ENCODE measurements around the gene SSH3. TPM values are rescaled to one million over a fixed set of nuclear protein-coding genes. Genes with fewer than 3 reads are reported as not detected.

Gene SSH3
- total RNA-seq, 1 donor from 2014 or later = 2.0 TPM

- DNase-seq = no peak
Observed at GRCh38 chr11:67280341-67280787, 23.0 kb upstream of the SSH3 start.

DNA sequence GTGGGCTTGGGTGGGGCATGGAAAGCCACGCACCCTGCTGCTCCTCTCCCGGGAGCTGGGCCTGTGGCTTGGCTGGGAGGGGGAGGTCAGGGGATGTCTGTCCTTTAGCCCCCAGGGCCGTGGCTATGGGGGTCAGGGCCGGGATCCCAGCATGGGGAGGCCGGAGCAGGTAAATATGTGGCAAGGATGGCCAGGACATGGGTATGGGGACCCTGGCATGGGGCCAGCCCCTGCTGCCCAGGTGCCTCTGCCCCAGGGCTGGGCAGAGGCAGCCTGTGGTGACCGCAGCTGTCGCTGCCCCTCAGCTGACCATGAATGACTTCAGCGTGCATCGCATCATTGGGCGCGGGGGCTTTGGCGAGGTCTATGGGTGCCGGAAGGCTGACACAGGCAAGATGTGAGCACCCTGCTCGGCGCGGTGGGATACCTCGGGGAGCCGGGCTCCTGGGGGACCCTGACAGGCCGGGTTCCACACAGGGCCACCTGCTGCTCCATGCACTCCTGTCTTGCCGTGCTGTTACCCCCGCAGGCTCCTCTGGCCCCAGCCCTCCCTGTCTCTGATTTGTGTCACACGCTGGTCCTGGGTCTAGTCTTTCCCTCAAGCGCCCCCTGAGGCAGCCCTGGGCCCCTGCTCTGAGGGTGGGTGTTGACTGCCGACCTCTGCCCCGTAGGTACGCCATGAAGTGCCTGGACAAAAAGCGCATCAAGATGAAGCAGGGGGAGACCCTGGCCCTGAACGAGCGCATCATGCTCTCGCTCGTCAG is 22.4 kb upstream of the SSH3 start:
- no peak for DNase-seq

GRCh38 chr11:67281552-67282150 is 21.7 kb upstream of the SSH3 start:
- no peak for DNase-seq

GRCh38 chr11:67282155-67282875 is 21.0 kb upstream of the SSH3 start:
- no peak for DNase-seq

GRCh38 chr11:67282876-67283371 is 20.4 kb upstream of the SSH3 start:
- no peak for DNase-seq

DNA sequence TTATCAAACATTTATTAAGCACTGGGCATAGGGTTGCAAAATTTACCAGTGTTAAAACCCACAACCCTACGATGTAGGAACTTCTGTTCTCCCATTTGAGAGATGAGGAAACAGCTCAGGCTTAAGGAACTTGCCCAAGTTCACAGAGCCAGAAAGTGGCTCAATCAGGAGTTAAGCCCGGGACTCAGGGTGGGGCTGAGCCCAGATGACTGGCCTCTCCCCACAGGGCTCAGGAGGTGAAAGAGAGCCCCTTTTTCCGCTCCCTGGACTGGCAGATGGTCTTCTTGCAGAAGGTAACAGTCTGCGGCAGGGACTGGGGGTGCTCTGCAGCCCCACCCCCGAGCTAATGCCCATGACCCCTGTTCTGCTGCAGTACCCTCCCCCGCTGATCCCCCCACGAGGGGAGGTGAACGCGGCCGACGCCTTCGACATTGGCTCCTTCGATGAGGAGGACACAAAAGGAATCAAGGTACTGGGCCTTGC is 19.8 kb upstream of the SSH3 start:
- no peak for DNase-seq

DNA sequence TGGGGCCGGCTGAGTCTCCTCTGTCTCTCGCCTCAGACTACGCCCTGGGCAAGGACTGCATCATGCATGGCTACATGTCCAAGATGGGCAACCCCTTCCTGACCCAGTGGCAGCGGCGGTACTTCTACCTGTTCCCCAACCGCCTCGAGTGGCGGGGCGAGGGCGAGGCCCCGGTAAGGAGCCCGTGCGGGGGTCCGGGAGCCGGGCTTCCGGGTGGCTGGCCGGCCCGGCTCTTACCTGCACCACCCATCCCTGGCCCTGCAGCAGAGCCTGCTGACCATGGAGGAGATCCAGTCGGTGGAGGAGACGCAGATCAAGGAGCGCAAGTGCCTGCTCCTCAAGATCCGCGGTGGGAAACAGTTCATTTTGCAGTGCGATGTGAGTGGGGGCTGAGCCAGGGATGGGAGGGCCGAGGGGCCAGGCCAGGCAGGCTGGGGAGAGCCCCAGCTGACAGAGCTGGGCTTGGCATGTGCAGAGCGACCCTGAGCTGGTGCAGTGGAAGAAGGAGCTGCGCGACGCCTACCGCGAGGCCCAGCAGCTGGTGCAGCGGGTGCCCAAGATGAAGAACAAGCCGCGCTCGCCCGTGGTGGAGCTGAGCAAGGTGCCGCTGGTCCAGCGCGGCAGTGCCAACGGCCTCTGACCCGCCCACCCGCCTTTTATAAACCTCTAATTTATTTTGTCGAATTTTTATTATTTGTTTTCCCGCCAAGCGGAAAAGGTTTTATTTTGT is 18.4 kb upstream of the SSH3 start:
- DNase-seq = no peak

DNA sequence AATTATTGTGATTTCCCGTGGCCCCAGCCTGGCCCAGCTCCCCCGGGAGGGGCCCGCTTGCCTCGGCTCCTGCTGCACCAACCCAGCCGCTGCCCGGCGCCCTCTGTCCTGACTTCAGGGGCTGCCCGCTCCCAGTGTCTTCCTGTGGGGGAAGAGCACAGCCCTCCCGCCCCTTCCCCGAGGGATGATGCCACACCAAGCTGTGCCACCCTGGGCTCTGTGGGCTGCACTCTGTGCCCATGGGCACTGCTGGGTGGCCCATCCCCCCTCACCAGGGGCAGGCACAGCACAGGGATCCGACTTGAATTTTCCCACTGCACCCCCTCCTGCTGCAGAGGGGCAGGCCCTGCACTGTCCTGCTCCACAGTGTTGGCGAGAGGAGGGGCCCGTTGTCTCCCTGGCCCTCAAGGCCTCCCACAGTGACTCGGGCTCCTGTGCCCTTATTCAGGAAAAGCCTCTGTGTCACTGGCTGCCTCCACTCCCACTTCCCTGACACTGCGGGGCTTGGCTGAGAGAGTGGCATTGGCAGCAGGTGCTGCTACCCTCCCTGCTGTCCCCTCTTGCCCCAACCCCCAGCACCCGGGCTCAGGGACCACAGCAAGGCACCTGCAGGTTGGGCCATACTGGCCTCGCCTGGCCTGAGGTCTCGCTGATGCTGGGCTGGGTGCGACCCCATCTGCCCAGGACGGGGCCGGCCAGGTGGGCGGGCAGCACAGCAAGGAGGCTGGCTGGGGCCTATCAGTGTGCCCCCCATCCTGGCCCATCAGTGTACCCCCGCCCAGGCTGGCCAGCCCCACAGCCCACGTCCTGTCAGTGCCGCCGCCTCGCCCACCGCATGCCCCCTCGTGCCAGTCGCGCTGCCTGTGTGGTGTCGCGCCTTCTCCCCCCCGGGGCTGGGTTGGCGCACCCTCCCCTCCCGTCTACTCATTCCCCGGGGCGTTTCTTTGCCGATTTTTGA is 17.5 kb upstream of the SSH3 start:
- DNase-seq = no peak

- DNase-seq = no peak
Observed at GRCh38 chr11:67286621-67287333, 16.6 kb upstream of the SSH3 start.

- DNase-seq = no peak
Observed at GRCh38 chr11:67287355-67288197, 15.8 kb upstream of the SSH3 start.

GRCh38 chr11:67288198-67288451 is 15.2 kb upstream of the SSH3 start:
- DNase-seq = peak; percentile 66

DNA sequence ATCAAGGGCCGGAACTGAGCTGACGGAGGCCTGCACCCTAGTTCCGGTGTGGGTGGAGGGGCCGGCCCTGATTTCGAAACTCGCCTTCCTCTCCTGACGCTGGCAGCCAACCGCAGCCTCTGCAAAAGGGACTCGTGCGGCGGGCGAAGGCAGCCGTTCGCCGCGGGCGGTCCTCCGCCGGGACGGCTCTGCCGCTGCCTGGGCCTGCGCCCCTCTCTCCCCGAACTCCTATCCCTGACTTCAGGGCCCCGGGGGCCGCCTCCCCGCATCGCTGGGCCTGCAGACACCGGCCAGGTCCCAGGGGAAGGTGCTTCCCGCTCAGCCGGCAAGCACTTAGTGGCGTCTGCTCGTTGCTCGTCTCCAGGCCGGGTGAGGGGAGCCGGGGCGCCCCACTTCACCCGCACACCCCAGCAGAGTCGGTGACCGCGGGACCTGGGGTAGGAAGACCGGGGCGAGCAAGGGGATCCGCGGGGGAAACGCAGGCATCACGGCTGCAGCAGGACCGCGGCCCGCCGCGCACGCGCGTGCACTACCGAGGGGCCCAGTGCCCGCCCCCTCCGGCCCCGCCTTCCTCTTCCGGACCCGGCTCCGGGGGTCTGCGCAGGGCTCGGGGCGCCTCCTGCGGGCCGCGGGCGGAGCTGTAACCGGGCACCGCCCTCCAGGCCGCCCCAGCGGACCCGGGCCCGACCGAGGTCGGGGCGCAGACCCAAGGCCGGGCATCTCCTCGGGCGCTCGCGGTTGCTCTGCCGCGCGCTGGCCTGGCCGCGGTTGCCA is 14.7 kb upstream of the SSH3 start:
- peak; percentile 81 for DNase-seq

DNA sequence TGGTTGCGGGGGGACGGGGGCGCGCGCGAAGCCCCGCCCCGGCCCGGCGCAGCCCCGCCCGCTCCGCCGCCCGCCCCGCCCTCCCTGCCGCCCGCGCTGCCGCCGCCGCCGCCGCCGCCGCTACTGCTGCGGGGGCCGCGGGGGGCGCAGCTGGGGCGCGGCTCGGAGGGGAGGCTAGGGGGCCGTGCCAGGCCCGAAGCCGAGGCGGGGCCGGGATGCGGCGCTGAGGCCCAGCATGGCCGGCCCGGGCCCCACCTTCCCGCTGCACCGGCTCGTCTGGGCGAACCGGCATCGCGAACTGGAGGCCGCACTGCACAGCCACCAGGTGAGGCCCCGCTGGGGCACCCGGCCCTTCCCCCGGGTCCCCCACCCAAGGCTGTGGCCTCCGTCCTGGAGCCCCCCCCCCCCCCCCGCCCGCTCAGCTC is 14.1 kb upstream of the SSH3 start, which contains the start of gene ANKRD13D:
ANKRD13D (plus strand) TSS at position 78 of the 425 bp plus-strand sequence; CDS start at position 236, 158 bp downstream.
- DNase-seq = no peak

GRCh38 chr11:67289651-67290479 is 13.5 kb upstream of the SSH3 start:
- DNase-seq = no peak

DNA sequence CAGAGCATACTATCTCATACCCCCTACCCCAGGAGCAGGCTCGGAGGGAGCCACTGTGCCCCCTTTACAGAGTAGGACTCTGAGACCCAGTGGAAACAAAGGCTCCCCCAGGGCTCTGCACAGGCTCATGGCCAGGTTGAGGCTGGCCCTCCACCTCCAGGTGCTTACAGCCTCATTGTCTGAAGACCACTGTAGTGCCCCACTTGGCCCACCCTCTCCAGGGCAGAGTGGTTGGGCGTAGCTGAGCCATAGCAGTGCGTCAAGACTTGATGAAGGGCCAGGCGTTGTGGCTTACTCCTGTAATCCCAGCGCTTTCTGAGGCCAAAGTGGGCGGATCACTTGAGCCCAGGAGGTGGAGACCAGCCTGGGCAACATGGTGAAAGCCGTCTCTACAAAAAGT is 12.5 kb upstream of the SSH3 start:
- no peak for DNase-seq

DNA sequence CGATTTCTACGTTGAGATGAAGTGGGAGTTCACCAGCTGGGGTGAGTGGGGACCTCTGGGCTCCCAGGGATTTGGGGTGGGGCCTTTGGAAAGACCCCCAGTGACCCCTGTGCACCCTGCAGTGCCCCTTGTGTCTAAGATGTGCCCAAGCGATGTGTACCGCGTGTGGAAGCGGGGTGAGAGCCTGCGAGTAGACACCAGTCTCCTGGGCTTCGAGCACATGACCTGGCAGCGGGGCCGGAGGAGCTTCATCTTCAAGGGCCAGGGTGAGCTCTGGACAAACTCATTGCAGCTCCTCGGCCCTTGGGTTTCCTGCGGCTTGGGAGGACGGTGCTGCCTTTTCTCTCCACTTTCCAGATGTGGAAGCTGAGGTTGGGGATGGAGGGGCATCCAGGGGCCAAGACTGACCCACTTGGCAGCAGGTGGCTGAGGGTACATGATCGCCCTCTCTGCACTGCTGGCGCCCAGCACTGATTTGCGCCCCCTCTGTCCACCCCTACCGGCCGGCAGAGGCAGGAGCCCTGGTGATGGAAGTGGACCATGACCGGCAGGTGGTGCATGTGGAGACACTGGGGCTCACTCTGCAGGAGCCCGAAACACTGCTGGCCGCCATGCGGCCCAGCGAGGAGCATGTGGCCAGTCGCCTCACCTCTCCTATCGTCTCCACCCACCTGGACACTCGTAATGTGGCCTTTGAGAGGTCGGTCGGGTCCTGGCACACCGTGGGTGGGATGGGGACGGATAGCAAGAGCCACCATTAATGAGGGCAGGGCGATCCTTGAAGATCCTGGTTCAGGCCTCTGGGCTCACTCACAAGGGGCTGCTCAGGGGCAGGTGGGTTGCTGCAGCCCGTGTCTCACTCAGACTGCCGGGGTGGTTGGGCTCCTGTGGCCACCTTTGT is 11.6 kb upstream of the SSH3 start:
- DNase-seq = no peak

DNA sequence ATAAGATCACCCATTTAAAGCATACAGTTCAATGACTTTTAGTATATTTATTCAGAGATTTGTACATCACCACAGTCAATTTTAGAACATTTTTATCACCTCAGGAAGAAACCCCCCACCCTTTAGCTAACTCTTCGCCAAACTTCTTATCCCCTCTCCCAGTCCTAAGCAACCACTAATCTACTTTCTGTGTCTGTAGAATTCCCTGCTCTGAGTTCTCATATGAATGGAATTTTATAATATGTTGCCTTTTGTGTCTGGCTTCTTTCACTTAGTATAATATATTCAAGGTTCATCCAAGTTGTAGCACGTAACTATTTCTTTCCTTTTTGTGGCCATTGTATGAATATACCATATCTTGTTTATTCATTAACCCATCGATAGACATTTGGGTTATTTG is 10.7 kb upstream of the SSH3 start:
- no peak for DNase-seq
